Tibial artery (tissue), 4 donors: ENCODE data around the gene ZNF521.

Experiments used
- DNase-seq, 2 donors: peaks; one replicate each; pipeline ENCODE4 v3.0.0-alpha.2; 2019
- H3K27ac ChIP-seq, 2 donors: fragments of 200-600 bp; sonication (generic) in 1 of 2; 1 replicate in 1 of 2; 2 replicates in 1 of 2; pipeline ENCODE4 v1.5.1; 2018 to 2019; ENCODE audit warnings: mild to moderate bottlenecking in 1 of 2
- H3K27me3 ChIP-seq, 2 donors: fragments of 200-600 bp; sonication (generic) in 1 of 2; one replicate each; pipeline versions ENCODE4 v1.5.1 to v1.6.0; 2016 to 2019
- H3K36me3 ChIP-seq, 3 donors: fragments of 200-600 bp; sonication (generic) in 2 of 3; one replicate each; pipeline ENCODE4 v1.5.1; 2016 to 2019; ENCODE audit warnings: mild to moderate bottlenecking in 2 of 3
- H3K4me1 ChIP-seq, 4 donors: fragments of 200-600 bp; sonication (generic) in 2 of 4; 1 replicate in 3 of 4; 2 replicates in 1 of 4; pipeline ENCODE4 v1.5.1; 2016 to 2019
- H3K4me3 ChIP-seq, 2 donors: fragments of 200-600 bp; sonication (generic) in 1 of 2; 1 replicate in 1 of 2; 2 replicates in 1 of 2; pipeline ENCODE4 v1.5.1; 2018 to 2019; ENCODE audit warnings: mild to moderate bottlenecking in 2 of 2
- H3K9me3 ChIP-seq, 3 donors: fragments of 200-600 bp; sonication (generic) in 1 of 3; one replicate each; pipeline ENCODE4 v1.5.1; 2016 to 2019
- intact Hi-C: fragments of 100-400 bp; cut with DNase I; formaldehyde crosslinking; loops from one replicate; pipeline ENCODE4 v1.15.0; 2023; ENCODE audit warnings: low total_unique reads
- TF ChIP-seq, protein P1 (sequence below), 2 experiments: fragments of 200-600 bp in 1 of 2; fragments of 450-650 bp in 1 of 2; IDR thresholded peaks; one replicate each; pipeline ENCODE4 v1.5.1; 2017 to 2019; ENCODE audit warnings: antibody characterized with exemption in 2 of 2, mild to moderate bottlenecking in 1 of 2, moderate library complexity in 1 of 2

Gene ZNF521

DNA sequence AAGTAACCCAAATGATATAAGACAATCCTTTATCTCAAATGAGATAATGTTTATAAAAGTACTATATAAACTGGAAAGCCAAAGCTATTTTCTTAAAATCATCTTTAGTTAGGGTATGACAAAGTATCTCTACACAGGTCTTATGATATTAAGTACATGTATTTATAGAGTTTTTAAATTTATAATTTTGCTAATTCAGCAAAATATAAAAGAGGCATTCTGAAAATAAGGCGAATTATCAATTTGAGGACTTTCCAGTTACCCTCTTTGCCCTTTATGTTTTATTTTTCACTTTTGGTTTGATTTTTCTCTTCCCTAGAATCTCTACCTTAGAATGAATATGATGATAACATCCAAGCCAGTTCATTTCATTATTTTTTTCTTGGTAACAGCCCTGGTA is 115.2 kb downstream of the ZNF521 start:
- DNase-seq = no peak
- H3K4me3 ChIP-seq = no peak overlapping the region
- H3K36me3 ChIP-seq = no peaks in the 10 kb centered on the region
- peaks cover 0 to 9% (median 3%) of the 10 kb centered on the region in 4 donors for H3K4me1 ChIP-seq
- intact Hi-C loops = no loop called here
- H3K27ac ChIP-seq = no peak overlapping the region
- TF ChIP-seq, protein P1, sequence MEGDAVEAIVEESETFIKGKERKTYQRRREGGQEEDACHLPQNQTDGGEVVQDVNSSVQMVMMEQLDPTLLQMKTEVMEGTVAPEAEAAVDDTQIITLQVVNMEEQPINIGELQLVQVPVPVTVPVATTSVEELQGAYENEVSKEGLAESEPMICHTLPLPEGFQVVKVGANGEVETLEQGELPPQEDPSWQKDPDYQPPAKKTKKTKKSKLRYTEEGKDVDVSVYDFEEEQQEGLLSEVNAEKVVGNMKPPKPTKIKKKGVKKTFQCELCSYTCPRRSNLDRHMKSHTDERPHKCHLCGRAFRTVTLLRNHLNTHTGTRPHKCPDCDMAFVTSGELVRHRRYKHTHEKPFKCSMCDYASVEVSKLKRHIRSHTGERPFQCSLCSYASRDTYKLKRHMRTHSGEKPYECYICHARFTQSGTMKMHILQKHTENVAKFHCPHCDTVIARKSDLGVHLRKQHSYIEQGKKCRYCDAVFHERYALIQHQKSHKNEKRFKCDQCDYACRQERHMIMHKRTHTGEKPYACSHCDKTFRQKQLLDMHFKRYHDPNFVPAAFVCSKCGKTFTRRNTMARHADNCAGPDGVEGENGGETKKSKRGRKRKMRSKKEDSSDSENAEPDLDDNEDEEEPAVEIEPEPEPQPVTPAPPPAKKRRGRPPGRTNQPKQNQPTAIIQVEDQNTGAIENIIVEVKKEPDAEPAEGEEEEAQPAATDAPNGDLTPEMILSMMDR (IDR thresholded peaks at IDR 0.05) = no peak
- no peaks in the 10 kb centered on the region for H3K27me3 ChIP-seq
- H3K9me3 ChIP-seq = no peaks in the 10 kb centered on the region

DNA sequence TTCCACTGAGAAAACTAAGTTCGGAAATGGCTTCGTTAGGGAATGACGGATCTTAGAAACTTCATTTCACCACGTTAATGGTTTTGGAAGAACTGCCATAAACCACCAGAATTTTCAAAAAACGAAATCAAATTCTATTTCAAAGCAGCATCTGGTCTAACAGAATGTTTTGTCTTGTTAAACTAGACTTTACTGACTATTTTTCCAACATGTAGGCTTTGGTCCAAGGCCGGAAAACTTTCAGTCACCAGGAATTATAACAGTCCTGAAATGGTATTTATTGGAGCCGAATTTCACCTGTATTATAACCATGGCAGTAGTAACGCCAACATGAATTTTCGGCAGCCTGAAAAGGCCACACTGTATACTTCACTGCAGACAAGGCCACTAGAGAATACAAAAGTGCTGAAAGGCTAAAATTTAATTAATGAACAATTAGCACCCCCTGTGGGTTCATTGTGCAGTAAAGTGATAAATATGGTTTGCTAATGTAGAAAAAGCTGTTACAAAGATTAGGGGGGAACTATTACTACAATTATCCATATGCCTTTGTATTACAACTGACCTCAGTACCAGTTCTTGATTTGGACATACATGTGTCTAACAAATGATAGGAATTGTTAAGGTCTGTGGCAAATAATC is 116.4 kb downstream of the ZNF521 start:
- Histone ChIP-seq H3K4me3 (no peak overlapping the region), H3K27me3 (no peaks in the 10 kb centered on the region), H3K4me1 (peaks cover 0 to 19% (median 11%) of the 10 kb centered on the region in 4 donors), H3K36me3 (no peaks in the 10 kb centered on the region), H3K9me3 (no peaks in the 10 kb centered on the region), H3K27ac (no peak overlapping the region)
- intact Hi-C loops = no loop called here
- no peak for DNase-seq
- TF ChIP-seq, protein P1 (IDR thresholded peaks at IDR 0.05) = no peak

DNA sequence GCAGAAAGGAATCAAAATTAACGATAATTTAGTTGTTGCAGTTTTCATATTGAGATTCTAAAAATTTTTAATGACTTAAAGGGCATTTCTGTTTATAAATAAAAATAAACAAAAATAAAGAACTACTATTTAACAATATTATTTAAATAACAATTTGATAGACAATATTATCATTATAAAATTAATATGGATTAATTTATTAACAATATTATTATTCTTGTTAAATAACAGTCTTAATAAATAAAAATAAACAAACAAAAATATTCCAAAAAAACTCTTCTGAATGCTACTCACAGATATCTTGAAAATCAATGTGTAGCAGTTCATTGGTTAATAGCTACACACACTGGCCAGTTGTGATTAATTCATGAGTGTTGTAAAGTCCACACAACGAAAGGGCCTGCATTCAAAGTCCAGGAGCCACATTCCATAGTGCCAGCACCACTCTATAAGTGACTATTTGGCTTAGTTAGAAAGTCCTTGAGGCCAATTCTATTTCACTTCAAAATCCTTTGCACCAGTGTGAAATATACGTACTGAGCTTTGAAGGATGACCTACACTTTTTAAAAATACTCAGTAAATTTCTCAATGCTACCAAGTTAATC is 117.1 kb downstream of the ZNF521 start:
- intact Hi-C loops = loop anchor here (5.0 kb wide), 1 partner anchor 117 kb away; the partner anchor contains the start of gene ZNF521
- H3K4me1 ChIP-seq = peaks cover 0 to 25% (median 15%) of the 10 kb centered on the region in 4 donors
- no peaks in the 10 kb centered on the region for H3K9me3 ChIP-seq
- no peaks in the 10 kb centered on the region for H3K36me3 ChIP-seq
- no peaks in the 10 kb centered on the region for H3K27me3 ChIP-seq
- H3K27ac ChIP-seq = peak overlapping the region in 1 of 2 donors; percentile 49
- H3K4me3 ChIP-seq = no peak overlapping the region
- TF ChIP-seq, protein P1 (IDR thresholded peaks at IDR 0.05) = no peak
- DNase-seq = no peak

DNA sequence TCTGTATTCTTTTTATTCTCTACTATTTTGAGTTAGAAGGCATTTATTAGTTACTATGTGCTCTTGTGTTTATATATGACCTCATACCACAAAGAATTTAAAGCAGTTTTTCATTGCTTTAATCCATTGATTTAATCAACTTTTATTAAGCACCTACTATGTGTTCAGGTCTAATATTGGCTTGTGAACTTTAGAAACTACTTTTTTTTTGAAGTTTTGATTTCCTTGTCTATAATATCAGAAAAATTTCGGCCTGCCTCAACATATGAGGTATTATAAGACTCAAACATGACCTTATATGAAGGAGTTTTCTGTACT is 117.7 kb downstream of the ZNF521 start:
- peak overlapping the region; percentile 29 to 34 for H3K4me3 ChIP-seq
- no peaks in the 10 kb centered on the region for H3K9me3 ChIP-seq
- no peak for DNase-seq
- no peaks in the 10 kb centered on the region for H3K27me3 ChIP-seq
- TF ChIP-seq, protein P1 (IDR thresholded peaks at IDR 0.05) = no peak
- H3K36me3 ChIP-seq = no peaks in the 10 kb centered on the region
- intact Hi-C loops = loop anchor here (5.0 kb wide), 1 partner anchor 118 kb away; the partner anchor contains the start of gene ZNF521
- H3K27ac ChIP-seq = peak overlapping the region; percentile 49 to 58
- peaks cover 0 to 25% (median 15%) of the 10 kb centered on the region in 4 donors for H3K4me1 ChIP-seq

DNA sequence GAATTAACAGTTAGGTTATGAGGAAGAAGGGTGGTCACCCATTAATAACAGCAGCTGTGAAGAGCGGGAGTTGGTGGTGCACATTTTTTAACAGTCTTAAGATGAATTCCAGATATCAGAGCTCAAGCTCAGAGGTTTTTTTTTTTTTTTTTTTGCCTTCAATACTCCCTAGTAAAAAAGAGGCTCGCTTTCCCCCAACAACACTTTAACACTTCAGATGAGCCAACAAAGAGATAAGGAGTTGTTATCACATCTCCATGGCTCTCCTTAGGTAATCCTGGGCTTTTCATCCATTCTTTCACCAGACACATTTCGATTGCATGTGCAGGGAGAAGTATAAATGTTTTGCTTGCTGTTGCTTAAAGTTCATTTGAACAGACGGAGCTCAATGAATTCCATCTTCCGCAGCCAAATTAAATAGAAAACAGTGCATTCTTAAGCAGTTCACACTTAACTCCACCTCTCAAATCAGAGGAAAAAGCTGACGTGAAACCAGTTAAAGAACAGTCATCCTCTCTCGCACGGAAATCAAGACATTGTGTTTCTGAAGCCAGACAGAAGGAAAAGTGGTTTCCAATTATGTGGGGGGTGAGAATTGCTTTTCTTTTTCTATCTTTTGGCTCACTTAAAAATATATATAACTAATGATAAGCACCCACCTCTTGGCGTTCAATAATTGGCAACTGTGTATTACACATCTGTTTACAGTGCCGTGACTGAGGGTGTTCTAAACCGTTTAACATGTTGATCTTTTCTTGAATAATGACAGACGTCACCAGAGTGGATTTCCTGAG is 118.2 kb downstream of the ZNF521 start:
- peak overlapping the region; percentile 49 to 58 for H3K27ac ChIP-seq
- no peak for DNase-seq
- peaks cover 0 to 25% (median 15%) of the 10 kb centered on the region in 4 donors for H3K4me1 ChIP-seq
- H3K27me3 ChIP-seq = no peaks in the 10 kb centered on the region
- TF ChIP-seq, protein P1 (IDR thresholded peaks at IDR 0.05) = no peak
- intact Hi-C loops = loop anchor here (5.0 kb wide), 1 partner anchor 119 kb away; the partner anchor contains the start of gene ZNF521
- no peaks in the 10 kb centered on the region for H3K9me3 ChIP-seq
- no peaks in the 10 kb centered on the region for H3K36me3 ChIP-seq
- H3K4me3 ChIP-seq = peak overlapping the region; percentile 29 to 34
